Hepatocyte (in vitro differentiated cells): ENCODE measurements around the gene GLI2. TPM values are rescaled to one million over a fixed set of nuclear protein-coding genes. Genes with fewer than 3 reads are reported as not detected.
A peak's percentile ranks its signal among the peaks of the same experiment; 100 is the strongest.

Experiments used
- DNase-seq: peaks from one replicate; pipeline ENCODE4 v3.0.0-alpha.2; 2016; ENCODE audit warnings: low spot score
- H2AFZ ChIP-seq: fragments of 200-600 bp; sonication (generic); 2 replicates; pipeline ENCODE4 v1.6.0; 2016; ENCODE audit warnings: antibody characterized with exemption, mild to moderate bottlenecking
- H3K27ac ChIP-seq: fragments of 200-600 bp; sonication (generic); 2 replicates; pipeline ENCODE4 v1.5.1; 2016; ENCODE audit warnings: mild to moderate bottlenecking
- H3K27me3 ChIP-seq: fragments of 200-600 bp; sonication (generic); 2 replicates; pipeline ENCODE4 v1.6.1; 2016
- H3K36me3 ChIP-seq: fragments of 200-600 bp; sonication (generic); replicated peaks from 2 replicates; pipeline ENCODE4 v1.5.1; 2016; ENCODE audit warnings: low read depth; ENCODE audit not compliant: insufficient read depth
- H3K4me1 ChIP-seq: fragments of 200-600 bp; sonication (generic); 2 replicates; pipeline ENCODE4 v1.5.1; 2016; ENCODE audit warnings: mild to moderate bottlenecking, moderate library complexity; ENCODE audit not compliant: insufficient read depth
- H3K4me2 ChIP-seq: fragments of 200-600 bp; sonication (generic); 2 replicates; pipeline ENCODE4 v1.6.0; 2016
- H3K4me3 ChIP-seq: fragments of 200-600 bp; sonication (generic); 2 replicates; pipeline ENCODE4 v1.5.1; 2016; ENCODE audit warnings: mild to moderate bottlenecking
- H3K79me2 ChIP-seq: fragments of 200-600 bp; sonication (generic); 2 replicates; pipeline ENCODE4 v1.6.0; 2017; ENCODE audit warnings: mild to moderate bottlenecking
- H3K9me2 ChIP-seq: fragments of 200-600 bp; sonication (generic); replicated peaks from 2 replicates; pipeline ENCODE4 v1.6.0; 2017; ENCODE audit warnings: mild to moderate bottlenecking; ENCODE audit not compliant: insufficient read depth
- H3K9me3 ChIP-seq: fragments of 200-600 bp; sonication (generic); 2 replicates; pipeline ENCODE4 v1.5.1; 2016; ENCODE audit warnings: low read depth, mild to moderate bottlenecking
- H4K20me1 ChIP-seq: fragments of 200-600 bp; sonication (generic); 2 replicates; pipeline ENCODE4 v1.6.0; 2016; ENCODE audit warnings: mild to moderate bottlenecking; ENCODE audit not compliant: insufficient read depth, poor library complexity, severe bottlenecking
- EZH2 ChIP-seq: fragments of 200-600 bp; sonication (generic); IDR thresholded peaks from 2 replicates; pipeline ENCODE4 v1.6.1; 2016; ENCODE audit warnings: antibody characterized with exemption, mild to moderate bottlenecking, borderline replicate concordance
- EZH2phosphoT487 ChIP-seq: fragments of 200-600 bp; sonication (generic); IDR thresholded peaks from one replicate; pipeline ENCODE4 v1.6.1; 2018; ENCODE audit warnings: antibody characterized with exemption, mild to moderate bottlenecking, low read depth, moderate library complexity; ENCODE audit not compliant: unreplicated experiment, severe bottlenecking
- WGBS: methylation state at CpG from one replicate; pipeline ENCODE4 v1.1.6; 2016; ENCODE audit warnings: low lambda C conversion rate; ENCODE audit errors: missing lambda C conversion rate; 5-methylcytosine and 5-hydroxymethylcytosine counted together
- polyA plus RNA-seq: library from polyadenylated mRNA; unstranded; fragments of >200 nt; fragmentation: Nextera tagmentation; extraction: Ambion mirVana; gene quantifications from 2 replicates; pipeline ENCODE4 v1.2.1, GENCODE V29; 2016
- total RNA-seq: library from RNA; depleted of rRNA; stranded (reverse); fragments of >200 nt; gene quantifications from 2 replicates; pipeline ENCODE4 v1.2.3, GENCODE V29; 2014
- TF ChIP-seq, protein P1 (sequence below): fragments of 200-600 bp; sonication (generic); IDR thresholded peaks from 2 replicates; pipeline ENCODE4 v1.5.1; 2016; ENCODE audit warnings: antibody characterized with exemption, mild to moderate bottlenecking; ENCODE audit not compliant: poor library complexity

Gene GLI2
- total and polyA plus RNA-seq, 2 experiments from 2014 or later = 5.3 to 5.8 TPM

DNA sequence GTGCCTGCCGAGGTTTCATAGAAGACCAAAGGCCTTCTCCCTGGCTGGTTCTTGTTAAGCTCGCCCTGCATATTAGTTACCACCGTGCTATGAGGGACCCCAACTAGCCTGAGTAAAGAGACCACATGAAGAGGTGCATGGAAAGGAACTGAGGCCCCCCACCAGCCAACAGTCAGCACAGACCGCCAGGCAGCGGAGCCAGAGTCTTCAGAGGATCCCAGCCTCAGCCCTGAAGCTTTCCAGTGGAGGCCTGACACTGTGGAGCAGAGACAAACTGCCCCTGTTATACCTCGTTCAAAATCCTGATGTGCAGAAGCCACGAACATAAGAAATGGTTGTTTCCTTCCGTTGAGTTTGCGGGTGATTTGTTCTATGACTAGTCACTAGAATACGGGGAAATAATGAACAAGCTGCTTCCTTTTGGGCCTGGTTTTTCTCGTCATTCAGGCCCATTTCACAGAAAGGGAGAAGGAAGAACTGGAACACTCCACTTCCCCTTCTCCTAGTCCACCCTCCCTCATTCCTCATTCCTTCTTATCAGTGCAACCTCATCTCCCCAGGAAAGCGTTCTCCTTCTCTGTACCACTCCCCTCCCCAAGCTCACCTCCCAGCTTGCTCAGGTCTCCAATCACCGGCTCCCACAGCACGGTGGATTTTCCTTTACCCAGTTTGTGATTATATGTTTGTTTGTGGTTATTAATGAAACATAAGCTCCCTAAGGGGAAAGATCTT is 3.0 kb upstream of the GLI2 start:
- Histone ChIP-seq H3K27ac (peak overlapping the region; percentile 39), H3K27me3 (peaks cover 49% of the 10 kb centered on the region), H3K79me2 (no peaks in the 10 kb centered on the region), H3K4me1 (no peaks in the 10 kb centered on the region), H2AFZ (no peak overlapping the region), H3K4me2 (peak overlapping the region; percentile 80), H3K9me2 (no peaks in the 10 kb centered on the region), H3K4me3 (no peak overlapping the region), H4K20me1 (no peaks in the 10 kb centered on the region), H3K36me3 (no peaks in the 10 kb centered on the region), H3K9me3 (no peaks in the 10 kb centered on the region)
- 84% methylated on average over 14 of the region's 14 CpGs for WGBS
- DNase-seq = no peak
- no peak for TF ChIP-seq EZH2
- TF ChIP-seq EZH2phosphoT487 = no peak
- TF ChIP-seq, protein P1, sequence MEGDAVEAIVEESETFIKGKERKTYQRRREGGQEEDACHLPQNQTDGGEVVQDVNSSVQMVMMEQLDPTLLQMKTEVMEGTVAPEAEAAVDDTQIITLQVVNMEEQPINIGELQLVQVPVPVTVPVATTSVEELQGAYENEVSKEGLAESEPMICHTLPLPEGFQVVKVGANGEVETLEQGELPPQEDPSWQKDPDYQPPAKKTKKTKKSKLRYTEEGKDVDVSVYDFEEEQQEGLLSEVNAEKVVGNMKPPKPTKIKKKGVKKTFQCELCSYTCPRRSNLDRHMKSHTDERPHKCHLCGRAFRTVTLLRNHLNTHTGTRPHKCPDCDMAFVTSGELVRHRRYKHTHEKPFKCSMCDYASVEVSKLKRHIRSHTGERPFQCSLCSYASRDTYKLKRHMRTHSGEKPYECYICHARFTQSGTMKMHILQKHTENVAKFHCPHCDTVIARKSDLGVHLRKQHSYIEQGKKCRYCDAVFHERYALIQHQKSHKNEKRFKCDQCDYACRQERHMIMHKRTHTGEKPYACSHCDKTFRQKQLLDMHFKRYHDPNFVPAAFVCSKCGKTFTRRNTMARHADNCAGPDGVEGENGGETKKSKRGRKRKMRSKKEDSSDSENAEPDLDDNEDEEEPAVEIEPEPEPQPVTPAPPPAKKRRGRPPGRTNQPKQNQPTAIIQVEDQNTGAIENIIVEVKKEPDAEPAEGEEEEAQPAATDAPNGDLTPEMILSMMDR = no peak

- Histone ChIP-seq H4K20me1 (no peaks in the 10 kb centered on the region), H3K4me2 (peak overlapping the region; percentile 80), H3K9me3 (no peaks in the 10 kb centered on the region), H2AFZ (no peak overlapping the region), H3K27ac (peak overlapping the region; percentile 39), H3K79me2 (peaks cover 2% of the 10 kb centered on the region), H3K4me1 (peaks cover 6% of the 10 kb centered on the region), H3K4me3 (no peak overlapping the region), H3K36me3 (no peaks in the 10 kb centered on the region), H3K27me3 (peaks cover 51% of the 10 kb centered on the region), H3K9me2 (no peaks in the 10 kb centered on the region)
- whole genome bisulfite sequencing = 66% methylated on average over 10 of the region's 10 CpGs
- no peak for DNase-seq
- no peak for TF ChIP-seq EZH2
- TF ChIP-seq, protein P1 = no peak
- no peak for TF ChIP-seq EZH2phosphoT487
Observed at GRCh38 chr2:120733238-120733932, 2.3 kb upstream of the GLI2 start.

DNA sequence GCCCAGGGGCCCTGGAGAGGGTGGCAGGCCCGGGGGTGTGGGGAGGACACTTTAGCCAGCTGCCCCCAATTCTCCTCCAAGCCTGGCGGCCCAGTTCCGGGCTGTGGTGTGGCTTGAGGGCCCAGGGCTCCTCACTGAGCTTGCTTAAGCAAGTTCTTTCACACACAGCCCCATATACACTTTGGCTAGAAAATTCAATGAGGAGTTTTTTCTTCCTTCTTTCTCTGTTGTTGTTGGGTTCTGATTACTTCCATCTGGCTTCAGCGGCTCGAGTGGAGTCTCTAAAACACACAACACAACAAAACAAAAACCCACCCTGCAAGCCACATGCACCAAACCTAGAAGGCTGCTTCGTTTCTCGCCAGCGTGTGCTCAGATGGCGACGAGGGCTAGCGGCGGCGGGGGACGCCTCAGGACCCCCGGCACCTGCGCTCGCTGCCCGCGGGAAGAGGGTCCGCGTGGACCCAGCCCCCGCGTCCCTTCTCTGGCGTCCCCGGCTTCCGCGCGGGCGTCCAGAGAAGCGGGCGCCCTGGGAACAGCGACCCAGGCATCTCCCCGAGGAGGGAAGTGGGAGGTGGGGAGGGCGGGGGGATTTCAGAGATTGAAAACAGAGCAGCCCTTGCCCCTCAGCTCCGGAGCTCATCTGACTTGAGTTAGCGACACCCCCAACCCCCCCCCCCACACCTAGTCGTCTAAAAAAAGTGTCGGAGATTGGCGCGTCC is 577 bp upstream of the GLI2 start:
- peak overlapping the region; percentile 92 for H3K27ac ChIP-seq
- peak overlapping the region; percentile 52 for H3K4me3 ChIP-seq
- DNase-seq = no peak
- no peaks in the 10 kb centered on the region for H3K36me3 ChIP-seq
- 6% methylated on average over 29 of the region's 40 CpGs for WGBS
- peaks cover 59% of the 10 kb centered on the region for H3K27me3 ChIP-seq
- H2AFZ ChIP-seq = peak overlapping the region; percentile 47
- H4K20me1 ChIP-seq = no peaks in the 10 kb centered on the region
- peak overlapping the region; percentile 80 for H3K4me2 ChIP-seq
- TF ChIP-seq, protein P1 = no peak
- TF ChIP-seq EZH2phosphoT487 (no peak), EZH2 (no peak)
- H3K79me2 ChIP-seq = peaks cover 19% of the 10 kb centered on the region
- peaks cover 23% of the 10 kb centered on the region for H3K4me1 ChIP-seq
- H3K9me3 ChIP-seq = no peaks in the 10 kb centered on the region
- no peaks in the 10 kb centered on the region for H3K9me2 ChIP-seq
